ENCODE data around the gene SLC7A7. TPM values are rescaled to one million over a fixed set of nuclear protein-coding genes. Genes with fewer than 3 reads are reported as not detected.

The SLC7A7 gene
- total and polyA plus RNA-seq, 9 of the 15 experiments (the other 6 are each of a cell fraction or from before 2014, with no cell fraction given): 0.07 to 0.68 (median 0.41) TPM

GRCh38 chr14:22766457-22767322, 48.5 kb downstream of the SLC7A7 start, which contains the start of gene OXA1L (continued):
- TF ChIP-seq EP400 (IDR thresholded peaks at IDR 0.05) (peak; percentile 92), ARID3B (CRISPR knock-in tag; IDR thresholded peaks at IDR 0.05; ENCODE audit: borderline replicate concordance) (peak; percentile 74; the same call in 1 of the 2 replicates), SETDB1 (IDR thresholded peaks at IDR 0.05; ENCODE audit: low read length) (no peak), CBX1 (IDR thresholded peaks at IDR 0.05; ENCODE audit: low read depth) (peak; percentile 72; the same call in 1 of the 2 replicates), ELF2 (CRISPR knock-in tag; IDR thresholded peaks at IDR 0.05) (0 out of 2 replicates have a peak, but pooled peaks have one; percentile 69), TFE3 (CRISPR knock-in tag; IDR thresholded peaks at IDR 0.05) (no peak; the same call in 1 of the 2 replicates), RBM14 (IDR thresholded peaks at IDR 0.05; ENCODE audit: borderline replicate concordance, insufficient read depth, low read depth, low read length) (no peak), ZNF655 (CRISPR knock-in tag; IDR thresholded peaks at IDR 0.05) (no peak), HNRNPK (IDR thresholded peaks at IDR 0.05; ENCODE audit: low read depth, low read length, poor library complexity, severe bottlenecking) (no peak), BCL6 (CRISPR knock-in tag; IDR thresholded peaks at IDR 0.05) (no peak), ARID3A (IDR thresholded peaks at IDR 0.05; ENCODE audit: borderline replicate concordance, low read depth, low read length) (no peak), GABPB1 (CRISPR knock-in tag; IDR thresholded peaks at IDR 0.05) (peak; percentile 66), NFXL1 (CRISPR knock-in tag; IDR thresholded peaks at IDR 0.05) (peak; percentile 20; the same call in 1 of the 2 replicates), NKRF (IDR thresholded peaks at IDR 0.05; ENCODE audit: borderline replicate concordance) (peak; percentile 87), ZNF263 (CRISPR knock-in tag; IDR thresholded peaks at IDR 0.05; ENCODE audit: borderline replicate concordance) (peak; percentile 63; the same call in 1 of the 2 replicates), ZNF12 (CRISPR knock-in tag; IDR thresholded peaks at IDR 0.05) (peak; percentile 62; the same call in 1 of the 2 replicates), SAFB2 (IDR thresholded peaks at IDR 0.05; ENCODE audit: borderline replicate concordance, low read depth, low read length, severe bottlenecking) (no peak), SMAD3 (CRISPR knock-in tag; conservative IDR thresholded peaks at IDR 0.05) (no peak), ZNF785 (CRISPR knock-in tag; IDR thresholded peaks at IDR 0.05) (no peak)
